SU-DHL-6 (cell line): Measurements from ENCODE around the gene PXMP4.
A peak's percentile ranks its signal among the peaks of the same experiment; 100 is the strongest.

Experiments used
- H2AFZ ChIP-seq: fragments of 200-600 bp; sonication (generic); 2 replicates; pipeline ENCODE4 v1.6.1; 2014; ENCODE audit warnings: low read depth, mild to moderate bottlenecking, moderate library complexity, mixed read lengths, antibody characterized with exemption, low read length; ENCODE audit not compliant: severe bottlenecking
- H3F3A ChIP-seq: fragments of 200-600 bp; shearing (Covaris generic); 2 replicates; pipeline ENCODE4 v1.6.0; 2016; ENCODE audit warnings: antibody characterized with exemption, mild to moderate bottlenecking; ENCODE audit not compliant: insufficient read depth
- H3K27ac ChIP-seq: fragments of 200-600 bp; sonication (generic); 2 replicates; pipeline ENCODE4 v1.5.1; 2016; ENCODE audit warnings: low read depth, mild to moderate bottlenecking, low read length, moderate library complexity, mixed read lengths
- H3K27me3 ChIP-seq: fragments of 200-600 bp; sonication (generic), shearing (Covaris generic); 2 replicates; pipeline ENCODE4 v1.6.0; 2014; ENCODE audit warnings: mild to moderate bottlenecking, low read length
- H3K36me3 ChIP-seq: fragments of 200-600 bp; sonication (generic); 2 replicates; pipeline ENCODE4 v1.6.1; 2014; ENCODE audit warnings: mild to moderate bottlenecking, low read length, mixed read lengths
- H3K4me2 ChIP-seq: fragments of 300-600, 200-600 bp; shearing (Covaris generic), sonication (generic); 2 replicates; pipeline ENCODE4 v1.6.0; 2014; ENCODE audit warnings: low read length, low read depth, mild to moderate bottlenecking; ENCODE audit not compliant: poor library complexity, severe bottlenecking
- H3K4me3 ChIP-seq: fragments of 200-600 bp; sonication (generic); 2 replicates; pipeline ENCODE4 v1.5.1; 2014; ENCODE audit warnings: antibody characterized with exemption, low read length, mild to moderate bottlenecking, mixed read lengths; ENCODE audit not compliant: insufficient read depth, poor library complexity, severe bottlenecking
- H3K79me2 ChIP-seq: fragments of 200-600 bp; sonication (generic); 2 replicates; pipeline ENCODE4 v1.6.1; 2014; ENCODE audit warnings: mild to moderate bottlenecking, low read length, moderate library complexity; ENCODE audit not compliant: insufficient read depth
- H3K9ac ChIP-seq: fragments of 200-600 bp; sonication (generic); 2 replicates; pipeline ENCODE4 v1.7.0; 2014; ENCODE audit warnings: mild to moderate bottlenecking, low read length
- H3K9me2 ChIP-seq: fragments of 200-600 bp; sonication (generic); replicated peaks from 2 replicates; pipeline ENCODE4 v1.6.1; 2014; ENCODE audit warnings: low read length; ENCODE audit not compliant: insufficient read depth
- H3K9me3 ChIP-seq: fragments of 200-600 bp; sonication (generic); 2 replicates; pipeline ENCODE4 v1.6.1; 2014; ENCODE audit warnings: low read length, mixed read lengths; ENCODE audit not compliant: insufficient read depth
- H4K20me1 ChIP-seq: fragments of 200-600 bp; sonication (generic); 2 replicates; pipeline ENCODE4 v1.6.1; 2014; ENCODE audit warnings: low read depth, mild to moderate bottlenecking, antibody characterized with exemption, low read length, moderate library complexity, mixed read lengths
- CTCF ChIP-seq: fragments of 200-600 bp; sonication (generic); IDR thresholded peaks from one replicate; pipeline ENCODE4 v1.5.1; 2017; ENCODE audit warnings: antibody characterized with exemption, mild to moderate bottlenecking, low read length, moderate library complexity; ENCODE audit not compliant: insufficient read depth, poor library complexity, severe bottlenecking
- EZH2phosphoT487 ChIP-seq: fragments of 200-600 bp; sonication (generic), shearing (Covaris generic); conservative IDR thresholded peaks from 2 replicates; pipeline ENCODE4 v1.6.1; 2018; ENCODE audit warnings: mild to moderate bottlenecking, antibody characterized with exemption, low read length, moderate library complexity, mixed read lengths

The PXMP4 gene

GRCh38 chr20:33675136-33675959 is 44.8 kb downstream of the PXMP4 start:
- Histone ChIP-seq H3K4me3 (no peak overlapping the region), H3K27me3 (no peaks in the 10 kb centered on the region), H3K9ac (peak overlapping the region; percentile 86; the same call in 1 of the 2 replicates), H3K9me3 (no peaks in the 10 kb centered on the region), H4K20me1 (no peaks in the 10 kb centered on the region), H3K36me3 (0 out of 2 replicates have a peak, but pooled peaks cover 10% of the 10 kb centered on the region), H3K27ac (peak overlapping the region; percentile 78), H3K79me2 (peaks cover 32% of the 10 kb centered on the region), H3F3A (peaks cover 36% of the 10 kb centered on the region), H2AFZ (no peak overlapping the region), H3K9me2 (no peaks in the 10 kb centered on the region), H3K4me2 (peak overlapping the region; percentile 64)
- TF ChIP-seq EZH2phosphoT487 = no peak
- no peak for TF ChIP-seq CTCF

DNA sequence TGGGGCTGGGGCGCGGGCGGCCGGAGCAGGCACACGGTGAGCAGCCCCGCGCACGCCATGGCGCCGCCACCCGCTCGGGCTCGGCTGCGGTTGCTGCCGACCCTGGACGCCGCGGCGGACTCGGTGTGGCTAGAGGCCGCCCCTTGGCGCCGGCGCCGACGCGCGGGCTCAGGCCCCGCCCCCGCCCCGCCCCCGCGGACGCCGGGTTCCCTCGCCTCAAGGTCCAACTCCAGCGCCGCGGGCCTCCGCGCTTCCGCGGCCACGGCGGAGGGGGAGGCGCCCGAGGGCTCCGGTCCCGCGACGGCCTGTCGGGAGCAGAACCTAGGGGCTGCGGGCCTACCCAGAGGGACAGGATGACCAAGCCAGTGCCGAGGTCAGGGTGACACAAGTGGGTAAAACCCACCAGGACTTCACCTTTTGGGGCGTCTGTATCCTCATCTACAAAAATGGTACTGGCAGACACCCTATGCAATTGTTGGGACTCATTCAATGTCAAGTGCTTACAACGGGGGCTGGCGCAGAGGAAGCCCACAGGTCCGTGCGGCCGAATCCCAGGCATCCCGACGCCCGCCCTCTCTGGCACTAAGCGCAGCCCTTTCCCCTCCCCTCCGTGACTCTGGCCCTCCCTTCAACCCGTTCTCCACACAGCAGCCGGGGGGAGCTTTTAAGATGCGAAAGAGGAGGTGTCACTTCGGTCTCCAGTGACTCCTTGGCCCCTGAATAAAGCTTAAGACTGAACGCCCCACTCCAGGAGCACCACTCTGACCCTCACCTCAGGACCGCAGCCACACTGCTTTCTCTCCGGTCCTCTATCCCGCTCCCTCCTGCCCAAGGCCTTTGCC is 45.6 kb downstream of the PXMP4 start, which contains the start of gene NECAB3:
TSS of gene NECAB3 (minus strand) at position 135 of the 842 bp plus-strand sequence. CDS start at position 59, 76 bp downstream.
- no peak within 1 kb of the TSS for H2AFZ ChIP-seq
- 0 out of 2 replicates have a peak, but pooled peaks cover 10% of the 10 kb centered on the region for H3K36me3 ChIP-seq

More for the DNA sequence above, 45.6 kb downstream of the PXMP4 start, which contains the start of gene NECAB3:
- TF ChIP-seq CTCF (no peak), EZH2phosphoT487 (no peak)
- H3K9me2 ChIP-seq = no peaks in the 10 kb centered on the region
- peaks cover 37% of the 10 kb centered on the region for H3F3A ChIP-seq
- peak within 1 kb of the TSS; percentile 86 for H3K9ac ChIP-seq
- H3K9me3 ChIP-seq = no peaks in the 10 kb centered on the region
- H4K20me1 ChIP-seq = no peaks in the 10 kb centered on the region
- H3K27me3 ChIP-seq = no peaks in the 10 kb centered on the region
- peaks cover 29% of the 10 kb centered on the region for H3K79me2 ChIP-seq
- H3K4me3 ChIP-seq = peak within 1 kb of the TSS; percentile 93
- H3K4me2 ChIP-seq = peak within 1 kb of the TSS; percentile 99
- H3K27ac ChIP-seq = peak within 1 kb of the TSS; percentile 78
